Stimulated activated CD4-positive, alpha-beta T cell treated with anti-CD3 and anti-CD28 coated beads, Interleukin-12 subunit alpha, Interleukin-12 subunit beta, amount 100 ng/mL, for 4 hours (primary cell): ENCODE results near the gene C11orf58.

Experiments
- DNase-seq: peaks from one replicate; pipeline ENCODE4 v3.0.0-alpha.2; 2020

Gene C11orf58

DNA sequence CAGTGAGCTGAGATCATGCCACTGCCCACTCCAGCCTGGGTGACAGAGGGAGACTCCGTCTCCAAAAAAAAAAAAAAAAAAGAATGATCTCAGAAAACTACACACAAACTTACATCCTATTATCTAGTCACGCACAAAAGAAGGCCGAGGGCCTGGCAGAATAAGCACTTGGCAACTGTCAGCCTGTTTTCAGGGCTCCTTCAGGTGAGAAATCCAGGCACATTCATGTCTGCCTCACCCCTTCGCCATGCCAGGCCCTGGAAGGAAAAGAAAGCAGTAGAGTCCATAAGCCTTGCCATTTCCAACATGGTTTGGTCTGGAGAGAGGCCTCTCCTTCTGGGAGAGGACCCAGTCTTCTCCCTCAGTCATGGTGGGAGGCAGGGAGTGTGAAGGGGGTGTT lies 30.9 kb downstream of the C11orf58 start:
- DNase-seq = no peak

DNA sequence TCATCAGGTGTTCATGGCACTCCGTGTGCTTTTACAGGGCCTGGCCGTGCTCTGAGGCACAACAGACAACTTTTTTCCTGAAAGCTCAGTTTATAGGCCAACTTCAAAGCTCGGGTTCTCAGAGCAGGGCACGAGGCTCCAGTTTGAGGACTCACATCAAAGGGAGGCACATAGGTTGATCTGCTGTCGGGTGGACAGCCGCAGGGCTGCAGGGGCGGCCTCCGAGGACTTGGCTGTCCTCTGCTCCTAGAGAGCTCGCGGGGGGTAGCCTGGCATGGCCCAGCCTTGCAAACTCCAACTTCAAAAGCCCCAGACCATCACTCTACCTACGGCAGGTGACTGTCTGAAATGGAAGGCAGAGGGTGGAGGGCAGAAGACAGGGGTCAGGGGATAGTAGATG lies 31.6 kb downstream of the C11orf58 start:
- DNase-seq = no peak

DNA sequence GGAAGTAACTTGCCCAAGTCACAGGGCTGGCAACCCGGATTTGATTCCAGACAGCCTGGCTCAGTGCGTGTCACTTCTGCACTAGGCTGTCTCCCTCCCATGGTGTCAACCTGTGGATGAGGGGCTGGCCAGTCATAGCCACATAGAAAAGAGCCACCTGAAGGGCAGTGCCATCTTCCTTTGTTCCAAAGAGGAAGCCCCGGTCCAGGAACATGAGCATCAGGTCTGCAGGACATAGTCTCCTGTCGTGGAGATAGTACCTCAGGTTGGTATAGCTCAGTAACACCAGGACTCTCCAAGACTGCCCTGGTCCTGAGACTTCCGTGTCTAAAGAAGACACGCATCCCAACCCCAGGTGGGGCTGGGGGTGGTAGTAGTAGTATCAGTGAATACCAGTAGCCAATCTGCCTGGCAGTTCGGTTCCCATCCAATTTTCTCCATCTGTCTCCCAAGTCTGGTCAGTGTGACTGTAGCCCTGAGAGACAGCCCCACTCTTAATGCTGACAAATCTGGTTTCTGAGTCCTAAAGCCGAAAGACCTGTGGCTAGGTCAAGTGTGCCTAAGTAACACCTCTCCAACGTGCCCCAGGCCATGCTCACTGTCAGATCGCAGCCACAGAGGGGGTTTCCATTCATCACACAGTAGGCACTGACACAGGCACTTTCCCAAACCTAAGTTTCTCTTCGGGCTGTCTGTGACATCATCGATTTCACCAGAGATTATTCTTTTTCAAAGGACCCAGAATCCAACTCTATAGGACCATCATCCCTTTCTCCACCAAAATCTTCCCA lies 33.1 kb downstream of the C11orf58 start:
- DNase-seq = no peak

- DNase-seq = no peak
These were observed 33.7 kb downstream of the C11orf58 start for GRCh38 chr11:16772141-16772512.

DNA sequence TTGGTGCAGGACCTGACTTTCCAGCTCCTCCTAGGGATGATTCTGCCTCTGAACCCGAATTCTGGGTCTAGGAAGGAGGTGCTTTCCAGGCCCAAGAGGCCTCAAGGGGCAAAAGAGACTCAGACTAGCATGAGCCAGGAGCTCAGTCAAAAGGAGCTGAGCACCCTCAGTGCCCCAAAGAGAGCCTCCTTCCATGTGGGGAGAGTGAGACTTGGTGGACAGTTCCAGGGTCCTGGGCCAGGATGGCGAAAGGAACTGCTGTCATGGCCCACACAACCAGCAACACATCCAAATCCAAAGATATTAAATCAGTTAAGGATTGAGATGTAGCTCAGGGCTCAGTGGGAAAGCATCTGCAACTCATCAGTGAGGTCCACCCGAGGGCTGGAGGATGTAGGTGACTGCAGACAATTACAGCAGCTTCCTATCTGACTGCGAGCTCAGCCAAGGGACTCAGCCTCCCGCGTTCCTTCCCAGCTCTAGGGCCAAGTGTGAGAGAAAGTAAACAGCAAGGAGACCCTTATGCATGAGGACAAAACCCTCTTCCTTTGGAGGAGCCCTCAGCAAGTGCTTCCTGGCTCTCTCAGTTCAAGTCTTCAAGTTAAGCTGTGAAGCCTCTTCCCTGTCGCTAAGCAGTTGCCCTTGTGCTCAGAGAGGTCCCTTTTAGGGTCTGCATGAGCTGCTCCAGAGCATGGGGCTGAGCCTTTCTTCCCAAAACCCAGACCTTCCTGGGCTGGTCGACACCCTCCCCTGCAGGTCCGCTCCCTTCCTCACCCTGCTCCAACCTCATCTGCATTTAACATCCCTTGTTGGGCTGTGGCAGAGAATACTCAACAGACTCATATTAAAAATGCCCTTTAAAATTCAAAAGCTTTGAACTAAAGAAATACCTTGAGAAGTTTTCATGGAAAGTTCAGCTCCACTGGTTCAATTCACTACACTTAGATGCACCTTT lies 35.8 kb downstream of the C11orf58 start:
- DNase-seq = no peak

DNA sequence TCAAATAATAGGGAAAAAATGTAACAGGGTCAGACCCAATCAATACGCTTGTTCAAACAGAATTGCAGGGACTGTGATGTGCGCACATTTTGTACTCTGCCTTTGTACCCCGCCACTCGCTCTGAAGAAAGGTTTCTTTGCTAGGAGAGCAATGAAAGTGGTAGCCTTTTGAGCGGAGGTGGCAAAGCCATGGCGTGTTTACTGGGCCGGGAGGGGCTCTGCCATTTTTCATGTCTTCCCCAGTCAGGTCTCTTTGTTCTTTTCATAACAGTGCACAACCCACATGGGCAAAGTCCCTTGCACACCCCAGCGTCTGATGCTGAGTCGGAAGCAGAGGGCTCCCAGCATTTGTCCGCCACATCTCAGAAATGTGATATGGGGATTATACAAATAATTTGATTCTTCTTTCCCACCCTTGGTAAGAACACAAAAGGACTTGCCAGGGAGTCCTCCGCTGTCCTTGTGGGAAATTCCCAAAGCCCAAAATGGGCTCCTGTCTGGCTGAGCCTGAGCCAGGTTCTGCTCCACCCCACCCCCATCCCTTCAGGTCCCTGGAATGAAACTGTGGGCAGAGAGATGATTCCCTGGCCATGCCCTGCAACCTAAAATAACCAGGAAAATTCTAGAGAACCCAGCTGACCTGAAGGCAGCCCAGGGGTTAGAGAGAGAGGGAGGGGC lies 36.6 kb downstream of the C11orf58 start:
- DNase-seq = no peak

GRCh38 chr11:16775614-16776283 lies 37.3 kb downstream of the C11orf58 start:
- DNase-seq = no peak

- no peak for DNase-seq
These were observed 38.5 kb downstream of the C11orf58 start for GRCh38 chr11:16776711-16777612.

DNA sequence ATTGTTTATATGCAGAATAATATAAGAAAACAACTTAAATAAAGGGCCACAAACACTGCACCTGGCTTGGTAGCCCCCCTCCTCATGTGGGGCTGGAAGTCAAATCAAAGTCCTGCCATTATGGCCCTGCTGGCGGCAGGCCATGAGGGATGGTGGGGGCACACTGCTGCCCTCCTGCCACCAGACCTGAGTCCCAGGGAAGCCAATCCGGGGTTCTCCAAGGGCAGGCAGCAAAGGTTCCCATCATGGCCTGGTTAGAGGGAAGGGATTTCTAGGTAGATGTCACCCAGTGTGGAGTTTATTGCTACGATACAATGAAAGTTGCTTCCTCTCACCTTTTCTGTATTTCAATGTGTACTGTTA lies 39.1 kb downstream of the C11orf58 start:
- DNase-seq = no peak

DNA sequence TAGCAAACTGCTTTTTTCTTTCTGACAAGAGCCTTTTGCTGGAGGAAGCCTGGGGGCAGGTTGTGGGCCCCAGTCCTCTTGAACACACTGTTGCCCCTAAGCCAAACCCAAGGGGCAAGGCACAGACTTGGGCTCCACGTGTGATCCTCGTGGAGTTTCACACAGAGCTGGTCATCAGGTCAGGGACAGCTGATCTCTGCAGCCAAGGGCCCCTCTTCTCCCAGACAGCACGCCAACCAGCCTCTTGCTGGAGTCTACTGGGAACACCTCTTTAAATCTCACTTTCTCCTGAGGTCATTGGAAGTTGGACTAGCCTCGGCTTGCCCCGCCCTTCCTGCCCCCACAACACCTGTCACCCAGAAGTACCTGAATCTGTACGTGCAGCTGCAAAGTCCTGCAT lies 39.8 kb downstream of the C11orf58 start:
- DNase-seq = no peak

DNA sequence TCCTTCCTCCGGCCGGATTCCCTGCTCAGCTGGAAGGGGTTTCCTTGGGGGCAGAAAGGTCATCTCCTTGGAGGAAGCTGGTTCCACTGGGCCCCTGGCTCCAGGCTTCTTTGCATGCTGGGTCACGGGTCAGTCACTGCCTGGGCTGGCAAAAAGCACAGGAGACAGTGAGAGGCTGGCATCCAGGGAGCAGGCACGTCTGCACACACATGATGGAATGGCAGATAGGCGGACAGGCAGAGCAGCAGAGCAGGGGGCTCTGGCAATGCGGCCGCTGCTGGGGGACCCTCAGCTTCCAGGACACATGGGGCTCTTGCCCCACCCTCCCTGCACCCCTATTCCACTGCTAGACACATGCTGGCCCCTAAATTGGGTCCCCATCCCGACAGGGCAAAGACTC lies 40.4 kb downstream of the C11orf58 start:
- no peak for DNase-seq

DNA sequence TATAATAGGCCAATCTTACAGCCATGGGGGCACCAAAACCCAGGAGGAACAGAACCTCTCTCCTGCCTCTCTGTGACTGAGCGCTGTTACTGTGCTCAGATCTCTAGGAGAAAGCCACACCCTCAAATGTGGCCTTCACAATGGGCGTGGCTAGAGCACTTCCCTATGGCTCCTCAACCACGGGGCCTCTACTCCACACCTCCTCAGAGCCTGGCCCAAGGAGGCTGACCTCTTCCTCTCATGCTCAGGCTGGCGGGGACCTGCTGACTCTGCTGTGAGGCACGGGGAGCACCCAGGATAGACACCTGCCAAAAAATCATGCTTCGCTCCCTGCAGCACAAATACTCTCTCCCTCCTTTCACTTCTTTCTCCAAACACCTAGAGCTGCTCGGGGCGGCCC lies 41.0 kb downstream of the C11orf58 start:
- no peak for DNase-seq

GRCh38 chr11:16780146-16780545 lies 41.7 kb downstream of the C11orf58 start:
- DNase-seq = no peak

GRCh38 chr11:16780698-16781550 lies 42.5 kb downstream of the C11orf58 start:
- no peak for DNase-seq

- no peak for DNase-seq
These were observed 43.8 kb downstream of the C11orf58 start for GRCh38 chr11:16781936-16782919.

DNA sequence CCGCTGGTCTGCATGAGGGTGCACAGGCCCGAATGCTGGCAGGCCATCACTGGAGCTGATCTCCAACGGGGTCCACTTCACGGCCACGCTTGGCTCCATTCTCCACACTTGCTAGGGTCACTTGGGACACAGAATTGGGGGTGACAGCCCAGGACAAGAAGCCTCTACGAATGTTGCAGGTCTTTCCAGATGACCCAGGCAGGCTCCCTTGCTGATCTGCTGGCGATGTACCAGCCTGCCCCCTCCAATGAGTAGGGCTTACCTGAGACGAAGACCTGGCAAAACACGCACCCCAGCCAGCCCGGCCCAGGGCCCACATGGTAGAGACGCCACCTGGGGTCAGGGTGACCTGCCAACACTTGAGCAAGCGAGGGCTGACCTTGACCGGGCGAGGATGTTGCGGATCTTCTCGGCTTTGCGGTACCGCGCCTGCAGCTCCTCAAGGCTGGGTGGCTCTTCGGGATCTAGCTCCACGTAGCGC lies 44.9 kb downstream of the C11orf58 start:
- no peak for DNase-seq

GRCh38 chr11:16784097-16784496 lies 45.6 kb downstream of the C11orf58 start:
- DNase-seq = no peak

DNA sequence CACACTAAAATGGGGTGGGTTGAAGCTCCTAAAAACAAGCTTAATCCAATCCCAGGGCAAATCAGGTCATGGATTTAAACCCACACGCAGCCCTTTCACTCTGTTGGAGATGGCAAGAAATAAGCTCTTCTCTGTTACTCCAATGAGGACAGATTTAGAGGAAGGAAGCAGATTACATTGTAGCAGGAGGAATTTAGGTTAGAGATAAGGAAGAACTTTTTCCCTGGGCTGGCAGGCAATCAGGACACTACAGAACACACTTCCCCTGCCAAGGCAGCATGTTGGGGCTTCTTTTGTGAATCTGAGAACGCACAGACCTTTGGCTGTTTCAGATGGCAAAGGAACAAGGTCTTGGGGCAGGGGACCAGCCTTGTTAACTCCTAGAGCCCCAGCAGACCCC lies 46.2 kb downstream of the C11orf58 start:
- DNase-seq = no peak

GRCh38 chr11:16785520-16786128 lies 47.2 kb downstream of the C11orf58 start:
- DNase-seq = peak; percentile 44
